ENCODE data around the gene SLC2A13. TPM values are rescaled to one million over a fixed set of nuclear protein-coding genes. Genes with fewer than 3 reads are reported as not detected.
"Not testable (repeated sequence)": the region's sequence is repeated elsewhere in the genome, so short reads cannot be mapped to it uniquely, and the experiment has no call there.

SLC2A13 gene
- total and polyA plus RNA-seq, 8 donors: 0.93 to 87.5 (median 4.0) TPM

- Histone ChIP-seq H3K27me3 (no peaks in the 10 kb centered on the region), H3K9me3 (no peaks in the 10 kb centered on the region), H3K4me3 (no peak overlapping the region), H3K4me1 (no peaks in the 10 kb centered on the region), H3K36me3 (peaks cover 0 to 3% (median 0%) of the 10 kb centered on the region in 4 donors), H3K27ac (no peak overlapping the region)
- no peak for TF ChIP-seq EP300 (IDR thresholded peaks at IDR 0.05)
- TF ChIP-seq POLR2AphosphoS5 (IDR thresholded peaks at IDR 0.05): no peak
- TF ChIP-seq POLR2A (IDR thresholded peaks at IDR 0.05): no peak
- no peak for TF ChIP-seq CTCF (IDR thresholded peaks at IDR 0.05)
- DNase-seq: no peak
- intact Hi-C loops (cut with DNase I; ENCODE audit: low total_unique reads): no loop called here
- 76 to 83% (median 79%) methylated on average over 6 of the region's 6 CpGs for WGBS, 5 donors
Measured at GRCh38 chr12:39752482-39753137, 353.3 kb downstream of the SLC2A13 start.

GRCh38 chr12:39746151-39746550 is 359.7 kb downstream of the SLC2A13 start:
- WGBS, 5 donors: 52 to 70% (median 69%) methylated on average over 3 to 6 of the region's 6 CpGs
- intact Hi-C loops (cut with DNase I; ENCODE audit: low total_unique reads); H3K4me1 ChIP-seq; H3K36me3 ChIP-seq; H3K27me3 ChIP-seq; H3K4me3 ChIP-seq; H3K27ac ChIP-seq; H3K9me3 ChIP-seq; DNase-seq: not testable (repeated sequence)

- Histone ChIP-seq H3K27ac (no peak overlapping the region), H3K9me3 (no peaks in the 10 kb centered on the region), H3K27me3 (no peaks in the 10 kb centered on the region), H3K4me3 (no peak overlapping the region), H3K36me3 (no peaks in the 10 kb centered on the region), H3K4me1 (no peaks in the 10 kb centered on the region)
- TF ChIP-seq EP300 (IDR thresholded peaks at IDR 0.05) (no peak), POLR2AphosphoS5 (IDR thresholded peaks at IDR 0.05) (no peak), POLR2A (IDR thresholded peaks at IDR 0.05) (no peak), CTCF (IDR thresholded peaks at IDR 0.05) (no peak)
- WGBS, 5 donors: 56 to 100% (median 100%) methylated on average over 1 of the region's 1 CpG
- no peak for DNase-seq
- intact Hi-C loops (cut with DNase I; ENCODE audit: low total_unique reads): no loop called here
Measured at GRCh38 chr12:39743655-39744054, 362.2 kb downstream of the SLC2A13 start.

- Histone ChIP-seq H3K36me3 (no peaks in the 10 kb centered on the region), H3K27me3 (no peaks in the 10 kb centered on the region), H3K9me3 (peaks cover 3 to 58% (median 43%) of the 10 kb centered on the region in 4 donors), H3K4me3 (no peak overlapping the region), H3K4me1 (no peaks in the 10 kb centered on the region), H3K27ac (no peak overlapping the region)
- DNase-seq: no peak
- intact Hi-C loops (cut with DNase I; ENCODE audit: low total_unique reads): no loop called here
- TF ChIP-seq EP300 (IDR thresholded peaks at IDR 0.05) (no peak), POLR2AphosphoS5 (IDR thresholded peaks at IDR 0.05) (no peak), CTCF (IDR thresholded peaks at IDR 0.05) (no peak), POLR2A (IDR thresholded peaks at IDR 0.05) (no peak)
- 72 to 94% (median 88%) methylated on average over 2 of the region's 2 CpGs for WGBS, 5 donors
Measured at GRCh38 chr12:39736406-39736805, 369.5 kb downstream of the SLC2A13 start.

GRCh38 chr12:39723831-39724230 is 382.1 kb downstream of the SLC2A13 start:
- intact Hi-C loops (cut with DNase I; ENCODE audit: low total_unique reads): no loop called here
- TF ChIP-seq CTCF (IDR thresholded peaks at IDR 0.05): no peak
- no peak for TF ChIP-seq POLR2A (IDR thresholded peaks at IDR 0.05)
- TF ChIP-seq POLR2AphosphoS5 (IDR thresholded peaks at IDR 0.05): no peak
- TF ChIP-seq EP300 (IDR thresholded peaks at IDR 0.05): no peak
- peak in 1 of 2 donors; percentile 9 for DNase-seq

More at GRCh38 chr12:39723831-39724230, 382.1 kb downstream of the SLC2A13 start:
- Histone ChIP-seq H3K36me3 (no peaks in the 10 kb centered on the region), H3K27ac (no peak overlapping the region), H3K4me3 (no peak overlapping the region), H3K4me1 (no peaks in the 10 kb centered on the region), H3K27me3 (no peaks in the 10 kb centered on the region), H3K9me3 (peaks cover 0 to 26% (median 2%) of the 10 kb centered on the region in 4 donors)
- 62 to 76% (median 71%) methylated on average over 6 of the region's 6 CpGs for WGBS, 5 donors
